Natural killer cell treated with Interleukin-12 subunit alpha and Interleukin-12 subunit beta and Interleukin-15 and Interleukin-18, amount 100 ng/mL, for 72 hours (primary cell): ENCODE results near the gene JPT1. TPM values are rescaled to one million over a fixed set of nuclear protein-coding genes. Genes with fewer than 3 reads are reported as not detected.
"Not testable (repeated sequence)": the region's sequence is repeated elsewhere in the genome, so short reads cannot be mapped to it uniquely, and the experiment has no call there.

Experiments
- ATAC-seq, 2 donors: fragments of 150-1000 bp; cut with Tn5 transposase in 1 of 2; sonication (Bioruptor Pico), chemical (Tn5 transposase) in 1 of 2; 2 replicates each; pipeline ENCODE4 v1.10.0; 2021
- DNase-seq: peaks from one replicate; pipeline ENCODE4 v3.0.0; 2022; ENCODE audit warnings: low spot score
- H3K27ac Mint-ChIP-seq, 2 donors: 1 replicate in 1 of 2; 2 replicates in 1 of 2; pipeline ENCODE4 v1.8.0; 2022; ENCODE audit warnings: mixed read lengths in 2 of 2, mild to moderate bottlenecking in 1 of 2, moderate library complexity in 1 of 2
- H3K27me3 Mint-ChIP-seq, 2 donors: 1 replicate in 1 of 2; 2 replicates in 1 of 2; pipeline ENCODE4 v1.8.0; 2022; ENCODE audit warnings: mixed read lengths in 2 of 2
- H3K36me3 Mint-ChIP-seq: one replicate; pipeline ENCODE4 v1.8.0; 2022; ENCODE audit warnings: mixed read lengths
- H3K4me1 Mint-ChIP-seq, 2 donors: 1 replicate in 1 of 2; 2 replicates in 1 of 2; pipeline ENCODE4 v1.8.0; 2022; ENCODE audit warnings: low read depth in 2 of 2, mixed read lengths in 2 of 2, mild to moderate bottlenecking in 1 of 2
- H3K4me3 Mint-ChIP-seq: one replicate; pipeline ENCODE4 v1.8.0; 2022; ENCODE audit warnings: mixed read lengths
- H3K9me3 Mint-ChIP-seq: 2 replicates; pipeline ENCODE4 v1.8.0; 2022; ENCODE audit warnings: mixed read lengths
- total RNA-seq, 2 donors: library from RNA; stranded (reverse); gene quantifications; one replicate each; pipeline ENCODE4 v1.2.3, GENCODE V29; 2022

The JPT1 gene
- total RNA-seq, 2 donors from 2014 or later: 219 to 351 TPM

- Mint-ChIP-seq H3K27ac (peak overlapping the region; percentile 84 to 90), H3K9me3 (no peaks in the 10 kb centered on the region), H3K4me3 (peak overlapping the region; percentile 92), H3K36me3 (peaks cover 4% of the 10 kb centered on the region), H3K27me3 (no peaks in the 10 kb centered on the region), H3K4me1 (peaks cover 18% of the 10 kb centered on the region in 2 donors)
- peak; percentile 43 to 62 for ATAC-seq
- no peak for DNase-seq
These were observed 23.6 kb downstream of the JPT1 start for GRCh38 chr17:75130632-75131277.

- Mint-ChIP-seq H3K4me1 (peaks cover 20 to 22% of the 10 kb centered on the region in 2 donors), H3K4me3 (peak overlapping the region; percentile 92), H3K27me3 (no peaks in the 10 kb centered on the region), H3K27ac (peak overlapping the region; percentile 84 to 90), H3K36me3 (peaks cover 4% of the 10 kb centered on the region), H3K9me3 (no peaks in the 10 kb centered on the region)
- ATAC-seq: no peak
- DNase-seq: no peak
These were observed 24.2 kb downstream of the JPT1 start for GRCh38 chr17:75130059-75130631.

- Mint-ChIP-seq H3K4me1 (peaks cover 26% of the 10 kb centered on the region in 2 donors), H3K9me3 (no peaks in the 10 kb centered on the region), H3K36me3 (peaks cover 4% of the 10 kb centered on the region), H3K4me3 (peak overlapping the region; percentile 65), H3K27me3 (no peaks in the 10 kb centered on the region), H3K27ac (peak overlapping the region in 1 of 2 donors; percentile 51)
- DNase-seq: no peak
- no peak for ATAC-seq
These were observed 24.7 kb downstream of the JPT1 start for GRCh38 chr17:75129576-75129975.

- H3K4me1 Mint-ChIP-seq: peaks cover 32 to 33% of the 10 kb centered on the region in 2 donors
- peak overlapping the region; percentile 65 for H3K4me3 Mint-ChIP-seq
- no peaks in the 10 kb centered on the region for H3K27me3 Mint-ChIP-seq
- no peaks in the 10 kb centered on the region for H3K9me3 Mint-ChIP-seq
- H3K36me3 Mint-ChIP-seq: peaks cover 4% of the 10 kb centered on the region
- no peak for DNase-seq
- peak overlapping the region in 1 of 2 donors; percentile 51 for H3K27ac Mint-ChIP-seq
- no peak for ATAC-seq
These were observed 25.4 kb downstream of the JPT1 start for GRCh38 chr17:75128694-75129505.

- H3K9me3 Mint-ChIP-seq, H3K36me3 Mint-ChIP-seq, H3K27me3 Mint-ChIP-seq, DNase-seq, H3K4me3 Mint-ChIP-seq, ATAC-seq: not testable (repeated sequence)
- H3K27ac Mint-ChIP-seq: peak overlapping the region in 1 of 2 donors; percentile 65
- H3K4me1 Mint-ChIP-seq: peaks cover 33 to 34% of the 10 kb centered on the region in 2 donors
These were observed 26.4 kb downstream of the JPT1 start for GRCh38 chr17:75127936-75128335.

- no peaks in the 10 kb centered on the region for H3K27me3 Mint-ChIP-seq
- DNase-seq (no peak), ATAC-seq (no peak)
- H3K9me3 Mint-ChIP-seq: no peaks in the 10 kb centered on the region
- H3K36me3 Mint-ChIP-seq: peaks cover 4% of the 10 kb centered on the region
- H3K27ac Mint-ChIP-seq: no peak overlapping the region
- H3K4me1 Mint-ChIP-seq: peaks cover 30 to 33% of the 10 kb centered on the region in 2 donors
- no peak overlapping the region for H3K4me3 Mint-ChIP-seq
These were observed 27.4 kb downstream of the JPT1 start for GRCh38 chr17:75126954-75127353.

GRCh38 chr17:75125984-75126383, 28.3 kb downstream of the JPT1 start:
- no peak overlapping the region for H3K4me3 Mint-ChIP-seq
- H3K27ac Mint-ChIP-seq: peak overlapping the region; percentile 58 to 88
- peaks cover 31 to 33% of the 10 kb centered on the region in 2 donors for H3K4me1 Mint-ChIP-seq
- H3K27me3 Mint-ChIP-seq: no peaks in the 10 kb centered on the region
- no peaks in the 10 kb centered on the region for H3K9me3 Mint-ChIP-seq
- H3K36me3 Mint-ChIP-seq: peaks cover 4% of the 10 kb centered on the region
- DNase-seq (no peak), ATAC-seq (no peak)

- H3K4me1 Mint-ChIP-seq: peaks cover 24 to 29% of the 10 kb centered on the region in 2 donors
- no peaks in the 10 kb centered on the region for H3K27me3 Mint-ChIP-seq
- no peaks in the 10 kb centered on the region for H3K36me3 Mint-ChIP-seq
- peak overlapping the region; percentile 34 for H3K4me3 Mint-ChIP-seq
- no peaks in the 10 kb centered on the region for H3K9me3 Mint-ChIP-seq
- DNase-seq: no peak
- ATAC-seq: peak; percentile 31 to 33
- peak overlapping the region; percentile 84 to 88 for H3K27ac Mint-ChIP-seq
These were observed 29.5 kb downstream of the JPT1 start for GRCh38 chr17:75124819-75125162.

- Mint-ChIP-seq H3K9me3 (no peaks in the 10 kb centered on the region), H3K4me1 (peaks cover 21 to 29% of the 10 kb centered on the region in 2 donors), H3K4me3 (peak overlapping the region; percentile 34), H3K36me3 (no peaks in the 10 kb centered on the region), H3K27ac (peak overlapping the region; percentile 84 to 88), H3K27me3 (no peaks in the 10 kb centered on the region)
- peak; percentile 84 to 86 for ATAC-seq
- DNase-seq: peak; percentile 77
These were observed 30.1 kb downstream of the JPT1 start for GRCh38 chr17:75124041-75124818.

- Mint-ChIP-seq H3K27me3 (no peaks in the 10 kb centered on the region), H3K36me3 (no peaks in the 10 kb centered on the region), H3K4me3 (no peak overlapping the region), H3K4me1 (peaks cover 15 to 26% of the 10 kb centered on the region in 2 donors), H3K9me3 (no peaks in the 10 kb centered on the region), H3K27ac (peak overlapping the region in 1 of 2 donors; percentile 49)
- DNase-seq: no peak
- ATAC-seq: no peak
These were observed 36.0 kb downstream of the JPT1 start for GRCh38 chr17:75118307-75118706.

GRCh38 chr17:75116737-75117136, 37.6 kb downstream of the JPT1 start:
- H3K9me3 Mint-ChIP-seq: no peaks in the 10 kb centered on the region
- H3K27me3 Mint-ChIP-seq: no peaks in the 10 kb centered on the region
- H3K27ac Mint-ChIP-seq: no peak overlapping the region
- peaks cover 20 to 31% of the 10 kb centered on the region in 2 donors for H3K4me1 Mint-ChIP-seq
- DNase-seq: no peak
- ATAC-seq: no peak
- H3K4me3 Mint-ChIP-seq: no peak overlapping the region
- H3K36me3 Mint-ChIP-seq: no peaks in the 10 kb centered on the region

GRCh38 chr17:75115555-75115954, 38.8 kb downstream of the JPT1 start:
- DNase-seq (no peak), ATAC-seq (no peak)
- no peaks in the 10 kb centered on the region for H3K36me3 Mint-ChIP-seq
- no peak overlapping the region for H3K4me3 Mint-ChIP-seq
- no peaks in the 10 kb centered on the region for H3K27me3 Mint-ChIP-seq
- peaks cover 25 to 32% of the 10 kb centered on the region in 2 donors for H3K4me1 Mint-ChIP-seq
- H3K9me3 Mint-ChIP-seq: no peaks in the 10 kb centered on the region
- peak overlapping the region; percentile 87 to 98 for H3K27ac Mint-ChIP-seq

- ATAC-seq: peak in 1 of 2 donors; percentile 64
- H3K27me3 Mint-ChIP-seq: no peaks in the 10 kb centered on the region
- H3K4me1 Mint-ChIP-seq: peaks cover 29 to 34% of the 10 kb centered on the region in 2 donors
- no peaks in the 10 kb centered on the region for H3K36me3 Mint-ChIP-seq
- no peaks in the 10 kb centered on the region for H3K9me3 Mint-ChIP-seq
- DNase-seq: peak; percentile 60
- peak overlapping the region; percentile 92 for H3K4me3 Mint-ChIP-seq
- peak overlapping the region; percentile 87 to 98 for H3K27ac Mint-ChIP-seq
These were observed 39.6 kb downstream of the JPT1 start for GRCh38 chr17:75114552-75115314.
